Astrocyte (in vitro differentiated cells and primary cell): Measurements from ENCODE around the gene LRMDA.

Experiments
- EZH2 ChIP-seq: IDR thresholded peaks from 2 replicates; pipeline ENCODE4 v1.6.1; 2012; ENCODE audit warnings: mild to moderate bottlenecking, low read length, inconsistent platforms; ENCODE audit not compliant: insufficient read depth
- TF ChIP-seq, protein P1 (sequence below): IDR thresholded peaks from 2 replicates; pipeline ENCODE4 v1.5.1; 2011; ENCODE audit warnings: low read depth, mild to moderate bottlenecking, inconsistent platforms, low read length, moderate library complexity; ENCODE audit not compliant: insufficient read depth

DNA sequence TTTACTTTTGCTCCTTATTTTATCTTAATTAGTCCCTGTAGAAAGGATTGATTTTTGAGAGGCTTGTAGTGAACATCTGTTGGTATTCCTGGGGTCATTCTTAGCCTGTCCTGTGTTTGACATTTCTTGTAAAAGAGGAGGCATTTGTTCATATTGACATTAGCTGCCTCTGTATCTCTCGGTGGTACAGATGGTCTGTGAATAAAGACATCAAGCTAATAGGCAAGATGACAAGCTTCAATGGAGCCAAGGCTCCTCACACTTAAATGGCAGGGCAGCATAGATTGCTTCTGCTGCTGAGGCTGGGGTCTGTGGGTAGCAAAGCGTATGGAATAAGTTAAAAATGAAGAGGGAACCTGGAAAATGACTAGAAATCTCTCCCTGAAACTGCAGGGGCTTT lies 687.6 kb downstream of the LRMDA start:
- TF ChIP-seq, protein P1, sequence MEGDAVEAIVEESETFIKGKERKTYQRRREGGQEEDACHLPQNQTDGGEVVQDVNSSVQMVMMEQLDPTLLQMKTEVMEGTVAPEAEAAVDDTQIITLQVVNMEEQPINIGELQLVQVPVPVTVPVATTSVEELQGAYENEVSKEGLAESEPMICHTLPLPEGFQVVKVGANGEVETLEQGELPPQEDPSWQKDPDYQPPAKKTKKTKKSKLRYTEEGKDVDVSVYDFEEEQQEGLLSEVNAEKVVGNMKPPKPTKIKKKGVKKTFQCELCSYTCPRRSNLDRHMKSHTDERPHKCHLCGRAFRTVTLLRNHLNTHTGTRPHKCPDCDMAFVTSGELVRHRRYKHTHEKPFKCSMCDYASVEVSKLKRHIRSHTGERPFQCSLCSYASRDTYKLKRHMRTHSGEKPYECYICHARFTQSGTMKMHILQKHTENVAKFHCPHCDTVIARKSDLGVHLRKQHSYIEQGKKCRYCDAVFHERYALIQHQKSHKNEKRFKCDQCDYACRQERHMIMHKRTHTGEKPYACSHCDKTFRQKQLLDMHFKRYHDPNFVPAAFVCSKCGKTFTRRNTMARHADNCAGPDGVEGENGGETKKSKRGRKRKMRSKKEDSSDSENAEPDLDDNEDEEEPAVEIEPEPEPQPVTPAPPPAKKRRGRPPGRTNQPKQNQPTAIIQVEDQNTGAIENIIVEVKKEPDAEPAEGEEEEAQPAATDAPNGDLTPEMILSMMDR = no peak
- no peak for TF ChIP-seq EZH2
